AG20443 (cell line): ENCODE results near the gene DLX3.
"Not testable (repeated sequence)": the region's sequence is repeated elsewhere in the genome, so short reads cannot be mapped to it uniquely, and the experiment has no call there.

Experiments used
- DNase-seq: peaks from one replicate; pipeline ENCODE4 v3.0.0; 2012; ENCODE audit warnings: low spot score, mixed read lengths

DLX3 gene

DNA sequence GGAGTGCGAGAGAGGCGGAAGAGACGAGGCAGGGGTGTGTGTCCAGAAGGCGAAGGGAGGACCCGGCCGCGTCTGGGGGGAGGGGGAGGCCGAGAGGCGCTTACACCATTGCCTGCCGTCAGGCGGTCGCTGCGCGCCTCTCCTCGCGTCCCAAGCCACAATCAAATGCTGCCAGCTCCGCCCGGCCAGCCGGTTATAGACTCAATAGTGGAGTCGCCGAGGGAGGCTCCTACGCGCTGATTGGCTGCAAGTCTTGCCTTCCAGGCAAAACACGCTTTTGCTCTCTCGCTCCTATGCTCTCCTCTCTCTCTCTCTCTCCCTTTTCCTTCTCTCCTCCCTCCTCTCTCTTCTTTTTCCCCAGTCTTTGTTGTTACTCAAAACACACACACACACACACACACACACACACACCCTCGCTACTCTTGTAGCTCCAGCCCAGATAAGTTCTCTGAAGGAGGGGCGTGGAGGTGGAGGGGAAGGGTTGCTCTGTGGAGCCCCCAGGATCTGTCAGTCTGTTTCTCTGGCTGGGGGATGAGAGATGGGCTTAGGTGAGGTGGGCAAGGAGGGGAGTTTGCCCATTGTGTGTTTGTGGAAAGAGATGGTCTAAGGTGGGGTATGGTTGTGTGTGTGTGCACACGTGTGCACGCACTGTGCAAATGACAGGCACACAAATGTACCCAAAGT is at the start of gene DLX3:
TSS of gene DLX3 (minus strand) at position 170 of the 684 bp plus-strand sequence. CDS start 226 bp downstream, outside the sequence.
- peak; percentile 88 for DNase-seq

GRCh38 chr17:50044483-50044882 is 49.5 kb upstream of the DLX3 start:
- no peak for DNase-seq

- DNase-seq = peak; percentile 37
Observed at GRCh38 chr17:50043290-50044148, 48.5 kb upstream of the DLX3 start.

DNA sequence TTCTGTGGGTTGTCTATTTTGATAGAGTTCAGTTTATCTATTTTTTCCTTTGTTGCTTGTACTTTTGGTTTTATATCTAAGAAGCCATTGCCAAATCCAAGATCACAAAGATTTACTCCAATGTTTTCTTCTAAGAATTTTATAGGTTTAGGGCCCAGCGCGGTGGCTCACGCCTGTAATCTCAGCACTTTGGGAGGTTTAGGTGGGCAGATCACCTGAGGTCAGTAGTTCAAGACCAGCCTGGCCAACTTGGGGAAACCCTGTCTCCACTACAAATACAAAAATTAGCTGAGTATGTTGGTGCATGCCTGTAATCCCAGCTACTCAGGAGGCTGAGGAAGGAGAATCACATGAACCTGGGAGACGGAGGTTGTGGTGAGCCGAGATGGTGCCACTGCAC is 47.2 kb upstream of the DLX3 start:
- DNase-seq = no peak

DNA sequence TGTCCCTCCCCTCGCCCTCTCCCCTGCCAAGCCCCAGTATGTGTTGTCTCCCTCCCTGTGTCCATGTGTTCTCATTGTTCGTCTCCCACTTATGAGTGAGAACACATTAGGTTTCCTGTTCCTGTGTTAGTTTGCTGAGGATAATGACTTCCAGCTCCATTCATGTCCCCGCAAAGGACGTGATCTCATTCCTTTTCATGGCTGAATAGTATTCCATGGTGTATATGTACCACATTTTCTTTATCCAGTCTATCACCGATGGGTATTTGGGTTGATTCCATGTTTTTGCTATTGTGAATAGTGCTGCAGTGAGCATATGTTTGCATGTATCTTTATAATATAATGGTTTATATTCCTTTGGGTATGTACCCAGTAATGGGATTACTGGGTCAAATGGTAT is 45.5 kb upstream of the DLX3 start:
- DNase-seq = not testable (repeated sequence)

- DNase-seq = no peak
Observed at GRCh38 chr17:50039058-50039457, 44.0 kb upstream of the DLX3 start.

DNA sequence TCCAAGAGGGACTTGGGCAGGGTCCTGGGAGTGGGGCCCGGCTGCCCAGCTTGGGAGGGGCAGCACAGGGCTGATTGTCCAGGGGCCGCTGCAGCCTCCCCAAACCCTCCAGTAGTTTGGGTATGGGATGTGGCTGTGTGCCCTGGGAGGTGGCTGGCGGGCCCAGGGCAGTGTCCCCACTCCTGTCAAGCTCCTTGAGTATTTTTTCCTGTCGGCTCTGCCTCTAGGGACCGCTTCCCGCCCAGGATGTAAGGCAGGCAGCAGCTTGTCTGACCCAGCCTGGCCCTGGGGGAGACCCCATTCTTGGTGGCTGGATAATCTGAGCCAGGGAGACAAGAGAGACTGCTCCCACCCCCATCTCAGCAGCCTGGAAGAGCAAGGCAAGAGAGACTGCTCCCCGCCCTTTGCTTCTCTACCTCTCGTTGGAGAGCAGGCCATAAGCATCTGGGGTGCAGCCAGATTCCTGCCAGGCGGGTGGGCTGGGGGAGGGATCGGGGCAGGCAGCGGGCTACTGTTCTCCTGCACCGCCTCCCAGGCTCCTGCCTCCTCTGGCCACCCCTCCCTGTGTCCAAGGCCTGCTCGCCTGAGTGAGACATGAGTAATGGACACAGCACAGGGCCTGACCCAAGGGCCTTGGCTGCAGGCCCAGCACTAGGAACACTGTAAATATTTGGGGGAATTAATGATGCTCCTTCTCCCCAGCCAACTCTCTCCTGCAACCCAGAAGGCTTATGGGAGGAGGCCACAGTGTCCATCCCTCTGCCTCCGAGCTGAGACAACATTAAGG is 42.5 kb upstream of the DLX3 start:
- peak; percentile 89 for DNase-seq

GRCh38 chr17:50036455-50037261 is 41.6 kb upstream of the DLX3 start:
- no peak for DNase-seq

DNA sequence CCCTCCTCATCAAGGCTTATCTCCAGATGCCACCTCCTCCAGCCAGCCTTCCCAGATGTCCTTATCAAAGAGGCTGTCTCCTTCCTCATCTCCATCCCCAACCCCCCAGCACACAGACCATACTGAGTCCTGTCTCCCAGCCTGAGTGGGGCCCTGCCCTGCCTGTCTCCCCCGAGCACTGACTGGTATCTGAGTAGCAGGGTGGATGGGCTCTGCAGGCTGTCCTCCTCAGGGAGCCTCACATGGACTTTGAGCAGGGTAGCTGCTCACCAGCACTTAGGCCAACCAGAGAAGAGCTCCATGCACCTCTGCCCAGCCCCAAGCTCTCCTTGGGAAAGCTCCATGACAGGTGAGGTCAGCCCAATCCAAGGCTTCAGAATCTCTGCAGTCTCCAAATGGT is 40.9 kb upstream of the DLX3 start:
- no peak for DNase-seq

- DNase-seq = no peak
Observed at GRCh38 chr17:50035421-50035879, 40.4 kb upstream of the DLX3 start.

- DNase-seq = no peak
Observed at GRCh38 chr17:50034498-50035364, 39.7 kb upstream of the DLX3 start.

DNA sequence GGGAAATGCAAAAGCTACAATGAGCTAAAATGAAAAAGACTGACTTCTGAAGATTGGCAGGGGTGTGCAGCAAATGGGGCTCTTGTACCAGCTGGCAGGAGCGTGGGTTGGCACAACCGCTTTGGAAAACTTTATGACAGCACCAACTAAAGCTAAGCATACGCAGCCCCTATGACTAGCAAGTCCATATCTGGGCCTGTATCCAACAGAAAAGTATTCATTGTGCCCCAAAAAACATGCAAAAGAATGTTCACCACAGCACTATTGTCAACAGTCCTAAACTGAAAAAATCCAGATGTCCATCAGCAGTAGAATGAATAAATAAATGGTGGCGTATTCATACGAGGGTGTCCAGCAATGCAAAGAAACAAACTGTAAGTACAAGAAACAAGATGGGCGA is 38.3 kb upstream of the DLX3 start:
- peak; percentile 59 for DNase-seq

GRCh38 chr17:50029185-50029584 is 34.2 kb upstream of the DLX3 start:
- no peak for DNase-seq

DNA sequence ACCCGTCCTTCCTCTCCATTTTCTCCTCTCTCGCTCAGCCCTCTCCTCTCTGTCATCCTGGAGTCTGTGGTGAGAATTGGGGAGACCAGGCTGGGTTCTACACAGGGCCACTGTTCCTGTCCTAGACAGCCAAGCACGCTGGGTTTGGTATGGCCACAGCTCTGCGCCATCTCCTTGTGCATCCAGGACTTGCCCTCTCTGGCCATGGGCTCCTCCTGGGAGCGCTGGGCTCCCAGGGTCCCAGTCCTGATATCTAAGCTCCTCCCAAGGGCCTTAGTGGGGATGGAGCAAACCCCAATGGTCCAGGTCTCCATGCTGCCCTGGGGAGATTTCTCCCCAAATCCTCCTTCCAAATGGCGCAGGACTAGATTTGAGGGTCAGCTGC is 33.7 kb upstream of the DLX3 start:
- no peak for DNase-seq

DNA sequence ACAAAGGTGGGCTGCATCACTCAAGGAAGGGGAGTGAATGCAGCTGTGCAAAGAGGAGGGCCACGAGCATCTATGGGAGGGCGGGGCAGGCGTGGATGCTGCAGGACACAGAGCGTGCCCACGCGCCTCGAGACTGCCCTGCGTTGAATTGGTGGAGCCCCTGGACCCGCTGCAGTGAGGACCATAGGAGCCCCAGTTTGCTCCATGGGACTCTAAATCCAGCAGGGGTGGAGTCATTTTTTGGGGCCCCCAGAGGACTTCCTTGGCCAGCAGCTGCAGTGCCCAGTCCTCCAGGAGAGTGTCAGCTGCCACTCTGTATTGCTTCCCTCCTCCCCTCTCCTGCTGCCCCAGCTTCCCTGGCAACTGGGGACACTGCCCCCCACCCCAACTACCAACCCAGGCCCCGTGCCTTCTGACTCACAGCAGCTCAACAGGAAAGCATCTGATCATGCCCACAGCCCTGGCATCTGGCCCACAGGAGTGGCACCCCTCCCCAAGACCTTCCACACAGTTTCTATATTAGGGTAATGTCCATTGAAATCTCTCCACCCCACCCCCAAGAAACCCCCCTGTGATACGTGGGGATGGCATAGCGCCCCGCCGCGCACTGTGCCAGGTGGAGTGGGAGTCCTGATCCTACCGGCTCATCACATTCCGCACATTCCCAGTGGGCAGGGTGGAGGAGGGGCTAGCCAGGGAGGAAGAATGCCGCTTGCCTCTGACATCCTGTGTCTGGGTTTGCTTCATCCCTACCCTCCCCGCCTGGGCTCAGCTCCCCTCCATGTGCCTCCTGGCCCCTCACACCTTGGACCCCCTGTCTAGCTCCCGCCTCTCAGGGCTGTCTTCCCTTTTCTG is 33.1 kb upstream of the DLX3 start:
- peak; percentile 66 for DNase-seq

- peak; percentile 93 for DNase-seq
Observed at GRCh38 chr17:50027172-50027880, 32.3 kb upstream of the DLX3 start.

- DNase-seq = peak; percentile 89
Observed at GRCh38 chr17:50026837-50027171, 31.8 kb upstream of the DLX3 start.

GRCh38 chr17:50026046-50026675 is 31.1 kb upstream of the DLX3 start:
- no peak for DNase-seq

DNA sequence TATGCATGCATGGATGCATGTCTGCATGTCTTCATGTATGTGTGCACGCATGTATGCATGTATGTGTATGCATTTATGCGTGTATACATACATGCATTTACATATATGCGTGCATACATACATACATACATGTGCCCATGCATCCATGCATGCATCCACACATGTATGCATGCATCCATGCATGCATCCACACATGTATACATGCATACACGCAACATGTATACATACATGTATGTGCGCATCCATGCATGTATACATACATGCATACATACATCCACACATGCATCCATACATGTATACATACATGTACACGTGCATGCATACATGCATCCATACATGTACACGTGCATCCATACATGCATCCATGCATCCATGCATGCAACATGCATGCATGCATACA is 29.8 kb upstream of the DLX3 start:
- no peak for DNase-seq
